Bone marrow (tissue), 2 donors: Measurements from ENCODE around the gene SLCO2B1.

Experiments used
- DNase-seq, 2 donors: peaks; one replicate each; lab custom pipeline; 2025; lab: John Stamatoyannopoulos, UW

SLCO2B1 gene

GRCh38 chr11:75248924-75249256 is 98.0 kb downstream of the SLCO2B1 start:
- DNase-seq, result no peak

DNA sequence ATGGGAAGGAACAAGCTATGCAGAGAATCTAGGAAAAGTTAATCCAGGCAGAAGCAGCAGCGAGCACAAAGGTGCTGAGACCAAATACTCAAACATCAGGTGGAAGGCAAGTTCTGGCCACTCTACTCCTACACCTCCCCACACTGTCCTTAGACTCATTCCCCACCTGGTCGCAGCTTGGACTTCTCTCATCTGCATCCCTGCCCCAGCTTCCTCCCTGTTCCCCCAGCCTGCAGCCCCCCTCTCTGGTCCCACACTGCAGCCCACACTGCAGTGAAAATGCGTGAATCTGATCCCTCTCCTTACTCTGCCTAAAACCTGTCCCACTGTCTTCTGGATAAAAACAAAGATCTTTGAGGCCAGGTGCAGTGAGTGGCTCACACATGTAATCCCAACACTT is 98.8 kb downstream of the SLCO2B1 start:
- DNase-seq, result no peak

- DNase-seq, result no peak
Observed at GRCh38 chr11:75254326-75254725, 103.4 kb downstream of the SLCO2B1 start.
